B cell (primary cell): ENCODE results near the gene FUOM.

Experiments used
- CTCF ChIP-seq: fragments of 200-600 bp; IDR thresholded peaks from one replicate; pipeline ENCODE4 v1.8.0; 2022; ENCODE audit warnings: antibody characterized with exemption, mild to moderate bottlenecking
- EZH2 ChIP-seq: IDR thresholded peaks from 2 replicates; pipeline ENCODE4 v1.6.1; 2012; ENCODE audit warnings: borderline replicate concordance, low read depth, mild to moderate bottlenecking, moderate library complexity, low read length; ENCODE audit not compliant: insufficient read depth, poor library complexity, severe bottlenecking

DNA sequence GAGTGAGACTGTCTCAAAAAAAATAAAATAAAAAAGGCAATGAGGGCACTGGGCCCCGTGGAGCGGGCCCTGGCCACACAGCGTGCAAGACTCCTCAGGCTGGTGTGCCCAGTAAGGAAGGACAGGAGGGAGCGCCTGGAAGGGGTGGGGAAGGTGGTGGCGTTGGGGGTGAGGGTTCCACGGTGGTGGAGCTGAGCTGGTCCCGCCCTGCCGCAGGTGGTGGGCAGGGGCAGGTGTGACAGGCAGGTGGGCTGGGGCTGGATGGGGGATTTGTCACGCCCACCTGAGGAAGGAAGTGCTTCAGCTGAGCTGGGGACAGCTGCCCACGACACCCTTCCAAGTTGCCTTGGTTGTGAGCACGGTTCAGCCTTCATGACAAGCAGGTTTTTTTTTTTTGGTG is 11.4 kb downstream of the FUOM start:
- no peak for TF ChIP-seq CTCF
- TF ChIP-seq EZH2 = no peak
